HepG2 (cell line): ENCODE measurements around the gene ENTPD5. TPM values are rescaled to one million over a fixed set of nuclear protein-coding genes. Genes with fewer than 3 reads are reported as not detected.
A peak's percentile ranks its signal among the peaks of the same experiment; 100 is the strongest.

Experiments used
- CREM ChIP-seq, 2 experiments: sonication (generic) in 1 of 2; formaldehyde crosslinking in 1 of 2; IDR thresholded peaks; 2 replicates each; pipeline versions ENCODE4 v1.4.0 to v1.6.1; 2016 to 2020; ENCODE audit warnings: antibody characterized with exemption in 1 of 2, mild to moderate bottlenecking in 1 of 2, missing genetic modification reagents in 1 of 2
- DMAP1 ChIP-seq: IDR thresholded peaks from 2 replicates; pipeline ENCODE4 v1.6.1; 2016
- HIC2 ChIP-seq: sonication (generic); formaldehyde crosslinking; IDR thresholded peaks from 2 replicates; pipeline ENCODE4 v1.9.0; 2022; ENCODE audit warnings: low read depth, missing genetic modification reagents
- KAT8 ChIP-seq: IDR thresholded peaks from 2 replicates; pipeline ENCODE4 v1.6.1; 2016; ENCODE audit warnings: missing genetic modification reagents, missing compliant biosample characterization
- RFX5 ChIP-seq: IDR thresholded peaks from 2 replicates; pipeline ENCODE4 v1.6.1; 2011; ENCODE audit warnings: low read depth, low read length, improper control_type of control experiment
- SALL1 ChIP-seq: sonication (generic); formaldehyde crosslinking; IDR thresholded peaks from 2 replicates; pipeline ENCODE4 v1.8.0; 2022; ENCODE audit warnings: mild to moderate bottlenecking, missing genetic modification reagents
- SAP130 ChIP-seq: IDR thresholded peaks from 2 replicates; pipeline ENCODE4 v1.6.1; 2016; ENCODE audit warnings: low read depth
- SIN3A ChIP-seq: IDR thresholded peaks from 2 replicates; pipeline ENCODE4 v1.6.1; 2011; ENCODE audit warnings: low read depth, mild to moderate bottlenecking, control low read depth, low read length, borderline replicate concordance
- TEF ChIP-seq: sonication (generic); formaldehyde crosslinking; IDR thresholded peaks from 2 replicates; pipeline ENCODE4 v1.5.0; 2020; ENCODE audit warnings: missing genetic modification reagents
- ZFP1 ChIP-seq: IDR thresholded peaks from 2 replicates; pipeline ENCODE4 v1.6.1; 2016
- ZNF234 ChIP-seq: sonication (generic); formaldehyde crosslinking; conservative IDR thresholded peaks from 2 replicates; pipeline ENCODE4 v1.5.1; 2020; ENCODE audit warnings: mild to moderate bottlenecking, missing genetic modification reagents
- ZNF414 ChIP-seq: sonication (generic); formaldehyde crosslinking; IDR thresholded peaks from 2 replicates; pipeline ENCODE4 v1.5.0; 2020; ENCODE audit warnings: missing genetic modification reagents
- ZNF687 ChIP-seq: sonication (generic); formaldehyde crosslinking; IDR thresholded peaks from 2 replicates; pipeline ENCODE4 v1.5.1; 2020; ENCODE audit warnings: mild to moderate bottlenecking, missing genetic modification reagents, moderate library complexity
- ZNF777 ChIP-seq: sonication (generic); formaldehyde crosslinking; IDR thresholded peaks from 2 replicates; pipeline ENCODE4 v1.4.0; 2020; ENCODE audit warnings: missing genetic modification reagents
- polyA plus RNA-seq, 8 experiments: library from polyadenylated mRNA; depleted of rRNA in 3 of 8; stranded (reverse) in 7 of 8; unstranded in 1 of 8; fragments of >200 nt; fragmentation: Illumina TruSeq in 4 of 8; extraction: Trizol in 4 of 8; gene quantifications; 2 replicates each; pipeline versions ENCODE4 v1.2.1 to v1.2.3, GENCODE V29; 2011 to 2016; ENCODE audit warnings: low read depth in 4 of 8, missing spikeins in 1 of 8, mixed read lengths in 1 of 8; ENCODE audit not compliant: insufficient read depth in 1 of 8
- total RNA-seq, 5 experiments: library from RNA; depleted of rRNA; stranded (reverse); fragments of >200 nt; fragmentation: Illumina TruSeq; extraction: Trizol; gene quantifications; 2 replicates each; pipeline ENCODE4 v1.2.3, GENCODE V29; 2016; ENCODE audit warnings: low read depth in 1 of 5

The ENTPD5 gene
- total and polyA plus RNA-seq, 2 of the 13 experiments (the other 11 are each of a cell fraction or from before 2014, with no cell fraction given) = 33.8 to 43.3 TPM

- no peak for TF ChIP-seq HIC2 (CRISPR knock-in tag)
- TF ChIP-seq DMAP1 (CRISPR knock-in tag) = 0 out of 2 replicates have a peak, but pooled peaks have one; percentile 5
- 0 out of 2 replicates have a peak, but pooled peaks have one; percentile 40 for TF ChIP-seq ZNF414 (CRISPR knock-in tag)
- 0 out of 2 replicates have a peak, but pooled peaks have one; percentile 13 for TF ChIP-seq CREM (IDR thresholded peaks at IDR 0.05)
- no peak for TF ChIP-seq CREM (CRISPR knock-in tag; IDR thresholded peaks at IDR 0.05)
- TF ChIP-seq KAT8 = no peak
- TF ChIP-seq ZFP1 (CRISPR knock-in tag) = 0 out of 2 replicates have a peak, but pooled peaks have one; percentile 1
- TF ChIP-seq ZNF234 = no peak
- TF ChIP-seq RFX5 = no peak
- 0 out of 2 replicates have a peak, but pooled peaks have one; percentile 97 for TF ChIP-seq SIN3A
- peak; percentile 91 for TF ChIP-seq SAP130
- TF ChIP-seq ZNF687 (CRISPR knock-in tag) = peak; percentile 8; the same call in 1 of the 2 replicates
- TF ChIP-seq SALL1 (CRISPR knock-in tag) = 0 out of 2 replicates have a peak, but pooled peaks have one; percentile 6
- TF ChIP-seq TEF (CRISPR knock-in tag) = no peak
- peak; percentile 84 for TF ChIP-seq ZNF777 (CRISPR knock-in tag)
- TF ChIP-seq, all 625 proteins: peak for 25
Measured at GRCh38 chr14:74019408-74020137, 485 bp upstream of the ENTPD5 start (continued).
